ENCODE data around the gene NOM1.

- TF ChIP-seq SRF (IDR thresholded peaks at IDR 0.05; ENCODE audit: low read depth) = no peak
- TF ChIP-seq CTCF (IDR thresholded peaks at IDR 0.05 in 2 of 3, conservative IDR thresholded peaks at IDR 0.05 in 1 of 3; ENCODE audit: borderline replicate concordance in 1 of 3, insufficient read depth in 1 of 3, low read depth in 2 of 3, low read length in 2 of 3) = no peak
Measured at GRCh38 chr7:156979711-156980110, 30.2 kb downstream of the NOM1 start.

Measured in HCT116 (cell line).